Measurements from ENCODE around the gene PDZRN4.

Gene PDZRN4

DNA sequence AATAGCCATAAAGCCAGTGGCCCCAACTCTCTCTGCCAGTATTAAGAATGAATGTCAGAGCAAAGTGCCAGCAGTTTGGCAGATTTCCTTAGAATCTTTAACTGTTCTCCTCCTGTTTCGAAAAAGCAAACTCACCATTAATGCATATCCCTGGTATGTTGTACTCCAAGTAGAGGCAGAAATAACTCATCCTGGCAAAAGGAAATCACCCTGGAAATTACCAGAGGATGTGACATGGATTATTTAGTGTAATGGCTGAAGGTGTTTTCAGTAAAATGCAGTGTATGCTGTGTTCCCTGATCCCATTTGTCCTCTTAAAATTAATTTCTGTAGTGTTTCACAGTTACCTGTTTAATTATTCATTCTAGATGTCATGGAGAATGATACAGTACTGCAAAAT is 105.3 kb downstream of the PDZRN4 start:
- no peak overlapping the region for H3K4me3 ChIP-seq (ENCODE audit: low read length)
- TF ChIP-seq, protein P1, sequence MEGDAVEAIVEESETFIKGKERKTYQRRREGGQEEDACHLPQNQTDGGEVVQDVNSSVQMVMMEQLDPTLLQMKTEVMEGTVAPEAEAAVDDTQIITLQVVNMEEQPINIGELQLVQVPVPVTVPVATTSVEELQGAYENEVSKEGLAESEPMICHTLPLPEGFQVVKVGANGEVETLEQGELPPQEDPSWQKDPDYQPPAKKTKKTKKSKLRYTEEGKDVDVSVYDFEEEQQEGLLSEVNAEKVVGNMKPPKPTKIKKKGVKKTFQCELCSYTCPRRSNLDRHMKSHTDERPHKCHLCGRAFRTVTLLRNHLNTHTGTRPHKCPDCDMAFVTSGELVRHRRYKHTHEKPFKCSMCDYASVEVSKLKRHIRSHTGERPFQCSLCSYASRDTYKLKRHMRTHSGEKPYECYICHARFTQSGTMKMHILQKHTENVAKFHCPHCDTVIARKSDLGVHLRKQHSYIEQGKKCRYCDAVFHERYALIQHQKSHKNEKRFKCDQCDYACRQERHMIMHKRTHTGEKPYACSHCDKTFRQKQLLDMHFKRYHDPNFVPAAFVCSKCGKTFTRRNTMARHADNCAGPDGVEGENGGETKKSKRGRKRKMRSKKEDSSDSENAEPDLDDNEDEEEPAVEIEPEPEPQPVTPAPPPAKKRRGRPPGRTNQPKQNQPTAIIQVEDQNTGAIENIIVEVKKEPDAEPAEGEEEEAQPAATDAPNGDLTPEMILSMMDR (IDR thresholded peaks at IDR 0.05; ENCODE audit: low read depth, low read length): no peak
- TF ChIP-seq EZH2phosphoT487 (IDR thresholded peaks at IDR 0.05; ENCODE audit: low read depth): no peak
- no peaks in the 10 kb centered on the region for H3K36me3 ChIP-seq (replicated peaks; ENCODE audit: low read depth, low read length)
- no peaks in the 10 kb centered on the region for H3K4me1 ChIP-seq (ENCODE audit: low read length)
- no peak overlapping the region for H3K27ac ChIP-seq (ENCODE audit: low read length)
- H3K4me2 ChIP-seq (ENCODE audit: low read length): no peak overlapping the region
- H3K9me3 ChIP-seq (ENCODE audit: insufficient read depth, low read length): no peaks in the 10 kb centered on the region
- H3K9ac ChIP-seq (ENCODE audit: low read length): no peak overlapping the region
- no peak overlapping the region for H2AFZ ChIP-seq (ENCODE audit: low read depth, low read length)
- no peaks in the 10 kb centered on the region for H4K20me1 ChIP-seq (ENCODE audit: insufficient read depth, low read length)
- H3K27me3 ChIP-seq (ENCODE audit: low read depth, low read length): no peaks in the 10 kb centered on the region
- H3K79me2 ChIP-seq (ENCODE audit: low read length): no peaks in the 10 kb centered on the region

GRCh38 chr12:41302979-41303403 is 114.9 kb downstream of the PDZRN4 start:
- no peaks in the 10 kb centered on the region for H4K20me1 ChIP-seq (ENCODE audit: insufficient read depth, low read length)
- no peak overlapping the region for H3K27ac ChIP-seq (ENCODE audit: low read length)
- no peak overlapping the region for H3K4me3 ChIP-seq (ENCODE audit: low read length)
- TF ChIP-seq, protein P1 (IDR thresholded peaks at IDR 0.05; ENCODE audit: low read depth, low read length): no peak
- TF ChIP-seq EZH2phosphoT487 (IDR thresholded peaks at IDR 0.05; ENCODE audit: low read depth): no peak
- no peak overlapping the region for H3K9ac ChIP-seq (ENCODE audit: low read length)
- no peaks in the 10 kb centered on the region for H3K79me2 ChIP-seq (ENCODE audit: low read length)
- no peak overlapping the region for H3K4me2 ChIP-seq (ENCODE audit: low read length)
- no peaks in the 10 kb centered on the region for H3K4me1 ChIP-seq (ENCODE audit: low read length)
- H3K36me3 ChIP-seq (replicated peaks; ENCODE audit: low read depth, low read length): no peaks in the 10 kb centered on the region
- no peaks in the 10 kb centered on the region for H3K9me3 ChIP-seq (ENCODE audit: insufficient read depth, low read length)
- no peak overlapping the region for H2AFZ ChIP-seq (ENCODE audit: low read depth, low read length)
- no peaks in the 10 kb centered on the region for H3K27me3 ChIP-seq (ENCODE audit: low read depth, low read length)

GRCh38 chr12:41304526-41304925 is 116.4 kb downstream of the PDZRN4 start:
- H4K20me1 ChIP-seq (ENCODE audit: insufficient read depth, low read length): no peaks in the 10 kb centered on the region
- no peaks in the 10 kb centered on the region for H3K79me2 ChIP-seq (ENCODE audit: low read length)
- no peaks in the 10 kb centered on the region for H3K27me3 ChIP-seq (ENCODE audit: low read depth, low read length)
- no peaks in the 10 kb centered on the region for H3K36me3 ChIP-seq (replicated peaks; ENCODE audit: low read depth, low read length)
- H3K9me3 ChIP-seq (ENCODE audit: insufficient read depth, low read length): no peaks in the 10 kb centered on the region
- no peak overlapping the region for H3K27ac ChIP-seq (ENCODE audit: low read length)
- no peaks in the 10 kb centered on the region for H3K4me1 ChIP-seq (ENCODE audit: low read length)
- no peak overlapping the region for H3K4me2 ChIP-seq (ENCODE audit: low read length)
- H3K4me3 ChIP-seq (ENCODE audit: low read length): no peak overlapping the region
- TF ChIP-seq, protein P1 (IDR thresholded peaks at IDR 0.05; ENCODE audit: low read depth, low read length): no peak
- no peak for TF ChIP-seq EZH2phosphoT487 (IDR thresholded peaks at IDR 0.05; ENCODE audit: low read depth)
- H3K9ac ChIP-seq (ENCODE audit: low read length): no peak overlapping the region
- H2AFZ ChIP-seq (ENCODE audit: low read depth, low read length): no peak overlapping the region

DNA sequence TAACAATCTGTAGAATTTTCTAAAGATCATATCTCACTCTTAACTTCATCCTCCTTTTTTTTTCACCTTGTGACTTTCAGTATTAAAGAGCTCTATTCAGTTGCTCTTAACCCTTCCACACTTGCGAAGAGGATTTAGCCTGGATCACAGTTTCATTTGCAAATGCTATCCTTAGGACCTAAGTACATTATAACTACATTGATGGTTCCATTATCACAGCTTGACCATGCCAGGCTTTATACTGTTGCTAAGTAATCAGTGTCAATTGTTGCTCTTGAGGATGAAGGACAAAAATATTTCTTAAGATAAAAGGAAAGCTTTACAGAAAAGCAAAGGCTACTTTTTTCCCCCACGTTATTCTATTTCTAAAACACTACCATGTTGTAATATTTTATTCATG is 122.2 kb downstream of the PDZRN4 start:
- Histone ChIP-seq H3K4me2 (ENCODE audit: low read length) (no peak overlapping the region), H3K9ac (ENCODE audit: low read length) (no peak overlapping the region), H4K20me1 (ENCODE audit: insufficient read depth, low read length) (no peaks in the 10 kb centered on the region), H3K9me3 (ENCODE audit: insufficient read depth, low read length) (no peaks in the 10 kb centered on the region), H3K4me1 (ENCODE audit: low read length) (no peaks in the 10 kb centered on the region), H2AFZ (ENCODE audit: low read depth, low read length) (no peak overlapping the region), H3K27me3 (ENCODE audit: low read depth, low read length) (no peaks in the 10 kb centered on the region), H3K27ac (ENCODE audit: low read length) (no peak overlapping the region), H3K4me3 (ENCODE audit: low read length) (no peak overlapping the region), H3K36me3 (replicated peaks; ENCODE audit: low read depth, low read length) (no peaks in the 10 kb centered on the region), H3K79me2 (ENCODE audit: low read length) (no peaks in the 10 kb centered on the region)
- TF ChIP-seq, protein P1 (IDR thresholded peaks at IDR 0.05; ENCODE audit: low read depth, low read length): no peak
- TF ChIP-seq EZH2phosphoT487 (IDR thresholded peaks at IDR 0.05; ENCODE audit: low read depth): no peak

Measured in OCI-LY3 (cell line).